GM18511 (cell line): ENCODE results near the gene UTP11.

Experiments used
- ATAC-seq: cut with Tn5 transposase; IDR thresholded peaks from one replicate; pipeline ENCODE4 v1.9.1; 2021; ENCODE audit warnings: mild to moderate bottlenecking, moderate library complexity; ENCODE audit not compliant: unreplicated experiment

The UTP11 gene

DNA sequence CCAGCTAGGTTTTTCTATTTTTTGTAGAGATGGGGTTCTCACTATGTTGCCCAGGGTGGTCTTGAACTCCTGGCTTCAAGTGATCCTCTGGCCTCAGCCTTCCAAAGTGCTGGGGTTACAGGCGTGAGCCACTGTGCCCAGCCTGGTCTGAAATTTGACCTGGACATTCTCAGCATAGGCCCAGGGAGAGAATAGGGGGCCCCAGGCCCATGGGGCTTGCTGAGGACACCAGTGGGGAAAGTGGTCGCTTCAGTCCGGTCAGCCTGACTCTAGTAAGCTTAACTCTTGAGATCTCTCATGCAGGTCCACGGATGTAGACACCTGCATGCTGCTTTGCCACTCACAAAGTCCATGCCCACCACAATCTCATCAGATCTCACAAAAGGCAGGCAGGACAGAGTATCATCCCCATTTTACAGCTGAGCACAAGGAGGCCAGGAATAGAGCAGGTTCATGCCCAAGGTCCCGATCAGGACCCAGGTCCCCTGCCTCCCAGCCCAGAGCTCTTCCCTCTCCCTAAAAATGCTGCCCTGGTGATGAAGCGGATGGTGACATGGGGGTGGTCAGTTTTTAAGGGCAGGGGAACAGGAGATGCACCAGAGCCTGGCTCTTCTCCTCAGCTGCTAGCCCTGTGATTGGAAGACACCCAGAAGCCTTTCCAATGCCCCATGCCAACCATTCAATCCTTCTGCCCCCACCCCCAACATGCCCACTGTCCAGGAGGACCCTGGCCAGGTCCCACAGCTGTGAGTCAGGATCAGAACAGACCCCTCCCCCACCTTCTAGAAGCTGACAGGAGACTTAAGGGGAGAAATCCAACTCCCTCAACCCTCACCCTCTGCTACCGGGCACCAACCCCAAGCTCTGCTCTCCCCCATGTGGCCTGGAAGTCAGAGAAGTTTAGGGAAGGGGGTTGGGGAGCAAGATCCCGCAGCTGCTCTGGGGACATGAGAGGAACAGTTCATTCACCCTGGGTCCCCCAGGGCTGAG, 9.0 kb upstream of the UTP11 start:
- no peak for ATAC-seq

DNA sequence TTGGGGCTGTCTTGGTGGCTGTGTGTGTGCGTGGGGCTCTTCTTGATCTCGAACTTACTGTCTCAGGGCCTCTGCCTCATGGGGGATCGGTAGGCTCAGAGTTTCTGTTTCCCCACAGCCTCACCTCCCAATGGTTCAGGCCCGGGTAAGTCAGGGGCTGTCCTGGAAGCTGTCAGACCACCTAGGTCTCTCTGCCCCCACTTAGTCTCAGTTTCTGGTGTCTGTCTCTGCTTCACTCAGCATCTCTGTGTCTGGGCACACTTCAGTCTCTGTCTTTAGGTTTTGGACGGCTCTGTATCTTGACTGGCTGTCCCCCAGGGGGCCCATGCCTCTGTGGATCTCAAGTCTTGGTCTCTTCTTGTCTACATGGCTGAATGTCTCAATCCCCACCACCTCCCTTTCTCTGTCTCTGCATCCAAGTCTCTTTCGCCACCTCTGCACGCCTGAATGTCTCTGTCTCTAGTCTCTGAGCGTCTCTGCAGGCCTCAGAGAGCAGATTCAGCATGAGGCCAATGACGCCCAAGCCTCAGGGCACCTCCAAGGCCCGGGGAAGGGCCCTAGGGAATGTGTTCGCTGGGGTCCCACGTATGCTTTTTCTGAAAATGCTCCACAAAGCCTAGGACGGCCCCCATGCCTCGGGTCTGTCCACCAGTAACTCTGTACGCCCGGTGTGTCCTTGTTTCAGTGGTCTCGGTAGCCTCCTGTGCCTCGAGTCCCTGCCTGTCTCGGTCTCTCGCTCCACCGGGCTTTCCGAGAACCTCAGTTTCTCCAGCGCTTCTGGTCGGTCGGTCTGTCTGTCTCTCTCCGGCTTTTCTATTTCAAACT, 8.0 kb upstream of the UTP11 start:
- no peak for ATAC-seq

DNA sequence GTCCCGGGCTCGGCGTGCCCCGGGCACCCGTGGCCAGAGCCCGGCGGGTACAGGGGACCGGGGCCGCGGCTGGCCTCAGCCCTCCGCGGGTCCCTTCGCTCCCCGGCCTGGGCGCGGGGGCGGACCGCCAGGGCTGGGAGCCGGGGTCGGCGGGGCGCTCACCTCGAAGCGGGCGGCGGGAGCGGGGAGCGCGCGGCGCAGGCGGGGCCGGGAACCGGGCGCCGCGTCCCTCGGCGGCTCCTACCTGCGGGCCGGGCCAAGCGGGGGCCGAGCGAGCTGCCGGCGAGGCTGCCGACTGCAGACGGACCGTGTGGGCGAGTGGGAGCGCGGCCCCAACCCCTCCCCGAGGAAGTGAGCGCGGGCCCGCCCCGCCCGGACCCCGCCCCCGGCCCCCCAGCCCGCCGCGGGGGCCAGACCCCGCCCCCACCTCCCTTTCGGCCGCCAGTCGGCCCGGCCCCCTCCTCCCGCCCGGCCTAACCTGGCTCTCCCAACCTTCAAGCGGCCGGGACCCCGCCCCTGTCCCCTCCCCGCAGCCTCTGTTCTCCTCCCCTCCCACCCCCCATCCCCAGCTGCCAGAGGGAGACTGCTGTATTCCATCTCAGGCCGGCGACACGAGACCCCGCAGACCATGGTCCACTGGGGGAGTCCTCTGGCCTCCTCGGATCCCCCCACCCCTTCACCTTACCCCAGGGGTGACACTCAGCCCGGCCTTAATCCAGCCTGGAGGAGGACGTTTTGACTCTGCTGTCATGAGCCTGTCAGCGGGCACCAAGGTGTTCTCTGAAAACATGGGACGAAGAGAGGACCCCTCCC, 7.1 kb upstream of the UTP11 start, which contains the start of gene FHL3:
FHL3 (minus strand) TSS at position 320 of the 813 bp plus-strand sequence. CDS start 6,102 bp downstream, outside the sequence.
- no peak for ATAC-seq

DNA sequence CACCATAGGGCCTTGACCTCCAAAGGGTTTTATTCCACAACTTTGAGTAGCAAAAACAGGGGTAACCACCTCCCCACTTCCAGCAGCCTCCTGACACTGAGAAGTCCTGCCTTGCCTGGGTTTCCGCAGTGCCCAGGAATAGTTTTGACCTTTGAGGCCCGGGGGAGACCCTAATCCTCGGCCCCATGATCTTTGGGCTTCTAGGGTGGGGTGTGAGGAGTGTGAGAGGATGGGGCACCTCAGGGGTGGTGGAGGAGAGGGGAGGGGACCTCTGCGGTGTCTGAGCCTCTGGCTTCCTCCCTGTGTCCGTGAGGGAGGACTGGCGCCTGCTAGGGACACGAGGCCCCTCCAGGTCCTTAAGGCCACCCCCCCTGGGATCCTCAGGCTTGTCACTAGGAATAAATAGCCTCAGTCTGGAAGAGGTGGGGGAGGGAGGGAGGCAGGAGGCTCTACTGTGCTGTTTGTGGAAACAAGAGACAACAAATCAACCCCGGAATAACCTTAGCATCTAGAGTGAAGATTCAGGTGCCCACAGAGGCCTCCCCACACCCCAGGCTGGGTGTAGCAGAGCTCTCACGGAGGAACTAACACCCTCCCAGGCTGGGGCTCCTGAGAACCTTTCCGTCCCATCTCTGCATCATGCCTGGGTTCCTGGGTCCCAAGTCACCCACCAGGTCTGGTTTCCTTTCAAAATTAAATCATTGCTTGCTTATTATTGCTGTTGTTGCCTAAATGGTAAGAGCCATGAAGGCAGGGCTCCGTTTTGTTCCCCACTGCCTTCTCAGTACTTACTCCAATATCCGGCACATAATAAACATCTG, 6.3 kb upstream of the UTP11 start:
- no peak for ATAC-seq

DNA sequence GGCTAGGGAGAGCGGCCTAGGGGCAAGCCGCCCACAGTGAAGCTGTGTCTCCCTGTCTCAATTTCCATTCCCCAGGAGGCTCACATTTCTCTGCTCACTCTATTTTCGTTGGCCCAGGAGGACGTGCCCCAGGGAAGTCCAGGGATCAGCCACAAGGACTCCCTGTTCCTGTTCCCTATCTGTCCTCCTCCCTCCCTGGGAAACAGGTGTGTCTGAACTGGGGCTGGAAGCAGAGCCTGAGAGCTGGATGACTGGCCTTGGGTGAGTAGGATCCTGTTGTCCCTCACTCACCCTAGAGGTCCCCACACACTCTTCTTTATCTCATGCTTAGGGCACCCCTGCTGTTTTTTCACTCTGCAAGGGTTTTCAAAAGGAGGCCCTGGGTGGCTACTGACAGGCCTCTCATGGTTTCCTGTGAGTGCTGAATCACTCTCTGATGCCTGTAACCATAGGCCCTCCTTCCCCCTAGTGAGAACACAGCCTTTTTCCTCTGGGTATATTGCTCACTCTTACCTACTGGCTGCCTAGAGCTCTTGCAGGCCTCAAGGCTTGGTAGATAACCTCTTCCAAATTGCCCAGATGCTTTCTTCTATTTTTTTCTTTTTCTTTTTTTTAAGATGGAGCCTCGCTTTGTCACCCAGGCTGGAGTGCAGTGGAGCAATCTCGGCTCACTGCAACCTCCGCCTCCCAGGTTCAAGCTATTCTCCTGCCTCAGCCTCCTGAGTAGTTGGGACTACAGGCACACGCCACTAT, 3.3 kb upstream of the UTP11 start:
- ATAC-seq: no peak

DNA sequence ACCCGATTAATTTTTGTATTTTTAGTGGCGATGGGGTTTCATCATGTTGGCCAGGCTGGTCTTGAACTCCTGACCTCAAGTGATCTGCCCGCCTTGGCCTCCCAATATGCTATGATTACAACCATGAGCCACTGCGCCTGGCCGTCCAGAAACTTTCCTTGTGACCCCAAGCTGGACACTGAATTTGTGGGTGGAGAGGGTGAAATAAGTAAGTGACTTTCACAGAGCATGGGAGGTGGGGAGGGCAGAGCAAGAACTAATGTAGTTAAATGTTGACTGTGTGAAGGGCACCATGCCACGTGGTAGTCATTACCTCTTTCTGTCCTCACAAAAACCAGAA, 2.7 kb upstream of the UTP11 start:
- no peak for ATAC-seq

DNA sequence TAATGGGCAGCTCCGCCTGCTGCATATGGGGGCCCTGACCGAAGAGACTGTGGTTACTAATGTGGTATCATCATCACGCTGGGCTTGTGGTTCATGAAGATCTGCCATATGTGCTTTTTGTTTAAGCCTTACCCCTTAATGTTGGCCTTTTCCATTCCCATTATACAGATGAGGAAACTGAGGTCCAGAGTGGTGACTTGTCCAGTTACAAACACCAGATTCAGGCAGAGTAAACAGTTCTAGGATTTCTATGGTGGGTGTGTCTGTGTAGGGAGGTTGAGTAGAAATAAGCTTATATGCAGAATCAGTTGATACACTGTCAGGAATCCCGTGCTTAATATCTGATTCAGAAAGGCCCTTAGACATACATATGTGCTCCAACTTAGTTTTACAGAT, 691 bp downstream of the UTP11 start:
- no peak for ATAC-seq

DNA sequence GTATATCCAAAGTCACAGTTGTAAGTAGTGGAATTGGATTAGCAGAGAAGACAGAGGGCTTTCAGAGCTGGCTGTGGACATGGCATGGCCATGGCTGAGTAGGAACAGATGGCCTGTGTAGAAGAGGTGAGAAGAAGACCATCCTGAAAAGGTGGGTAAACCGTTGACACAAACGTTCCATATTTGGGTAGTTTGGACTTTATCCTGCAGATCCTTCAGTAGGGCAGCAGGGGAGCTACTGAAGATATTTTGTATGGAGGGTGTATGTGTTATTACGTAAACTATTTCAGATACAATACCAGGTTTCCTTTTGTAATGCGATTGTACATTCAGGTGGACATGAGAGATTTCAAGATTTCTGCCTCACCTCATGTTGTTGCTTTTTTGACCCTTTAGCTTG, 1.6 kb downstream of the UTP11 start:
- no peak for ATAC-seq

DNA sequence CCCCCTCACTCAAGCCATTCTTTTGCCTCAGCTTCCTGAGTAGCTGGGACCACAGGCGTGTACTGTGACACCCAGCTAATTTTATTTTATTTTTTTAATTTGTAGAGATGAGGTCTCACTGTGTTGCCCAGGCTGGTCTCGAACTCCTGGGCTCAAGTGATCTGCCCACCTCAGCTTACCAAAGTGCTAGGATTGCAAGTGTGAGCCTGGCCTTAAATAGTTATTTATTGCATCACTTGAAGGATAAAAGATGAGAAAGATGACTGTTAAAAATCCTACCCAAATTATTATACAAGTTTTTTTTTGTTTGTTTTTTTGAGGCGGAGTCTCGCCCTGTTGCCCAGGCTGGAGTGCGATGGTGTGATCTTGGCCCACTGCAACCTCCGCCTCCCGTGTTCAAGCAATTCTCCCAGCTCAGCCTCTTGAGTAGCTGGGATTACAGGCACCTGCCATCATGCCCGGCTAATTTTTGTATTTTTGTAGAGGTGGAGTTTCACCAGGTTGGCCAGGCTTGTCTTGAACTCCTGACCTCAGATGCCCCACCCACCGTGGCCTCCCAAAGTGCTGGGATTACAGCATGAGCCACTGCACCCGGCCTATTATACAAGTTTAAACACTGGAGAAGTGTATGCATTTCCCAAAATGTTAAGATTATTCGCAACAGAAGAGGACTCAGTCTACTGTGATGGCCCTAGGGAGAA, 2.3 kb downstream of the UTP11 start:
- ATAC-seq: no peak

DNA sequence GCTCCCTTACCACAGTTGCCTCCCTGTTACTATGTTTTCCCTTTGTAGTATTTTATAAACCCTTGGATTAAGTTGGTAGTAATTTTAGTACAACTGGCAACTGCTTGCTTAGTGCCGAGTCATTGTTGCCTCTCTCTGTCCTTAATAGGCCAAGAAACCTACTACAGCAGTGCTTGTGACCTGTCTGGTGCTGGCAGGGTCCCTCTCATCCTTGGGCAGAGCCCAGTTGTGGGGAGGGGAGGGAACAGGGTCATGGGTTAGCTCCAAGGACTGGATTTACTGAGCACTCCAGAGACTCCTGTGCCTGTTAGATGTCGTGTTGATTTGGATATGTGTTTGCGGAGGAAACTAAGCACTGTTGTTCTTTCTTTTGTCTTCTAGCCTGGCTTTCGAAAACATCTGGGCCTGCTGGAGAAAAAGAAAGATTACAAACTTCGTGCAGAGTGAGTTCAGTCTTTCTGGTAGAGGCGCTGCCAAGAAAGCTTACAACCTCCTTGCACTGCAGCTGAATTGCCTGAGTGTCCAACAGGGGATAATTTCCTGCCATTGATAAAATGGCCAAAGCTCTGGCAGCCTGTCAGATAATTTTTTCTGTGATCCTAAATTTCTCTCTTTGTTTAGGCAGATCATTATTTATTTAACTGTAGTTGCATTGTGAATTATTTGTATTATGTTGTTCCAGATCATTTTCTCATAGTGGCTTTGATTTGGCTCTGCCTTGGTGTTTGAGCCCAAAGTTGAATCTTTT, 3.6 kb downstream of the UTP11 start:
- ATAC-seq: no peak

DNA sequence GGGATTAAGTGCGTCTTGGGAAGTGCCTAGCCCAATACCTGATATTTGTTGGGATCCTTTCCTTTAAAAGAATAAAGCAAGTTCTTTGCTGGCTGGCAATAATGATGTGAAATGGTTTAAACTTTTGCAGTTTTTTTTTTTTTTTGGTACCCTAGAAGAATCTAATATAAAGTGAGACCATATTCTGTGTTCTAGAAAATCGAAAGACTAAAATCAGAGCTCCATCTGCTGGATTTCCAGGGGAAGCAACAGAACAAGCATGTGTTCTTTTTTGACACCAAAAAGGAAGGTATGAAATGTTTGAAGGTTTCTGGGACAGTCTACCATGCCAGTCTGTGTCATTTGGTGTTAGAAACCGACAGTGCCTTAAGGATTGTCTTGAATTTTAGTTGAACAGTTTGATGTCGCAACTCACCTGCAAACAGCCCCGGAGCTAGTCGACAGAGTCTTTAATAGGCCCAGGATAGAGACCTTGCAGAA, 6.4 kb downstream of the UTP11 start:
- no peak for ATAC-seq

DNA sequence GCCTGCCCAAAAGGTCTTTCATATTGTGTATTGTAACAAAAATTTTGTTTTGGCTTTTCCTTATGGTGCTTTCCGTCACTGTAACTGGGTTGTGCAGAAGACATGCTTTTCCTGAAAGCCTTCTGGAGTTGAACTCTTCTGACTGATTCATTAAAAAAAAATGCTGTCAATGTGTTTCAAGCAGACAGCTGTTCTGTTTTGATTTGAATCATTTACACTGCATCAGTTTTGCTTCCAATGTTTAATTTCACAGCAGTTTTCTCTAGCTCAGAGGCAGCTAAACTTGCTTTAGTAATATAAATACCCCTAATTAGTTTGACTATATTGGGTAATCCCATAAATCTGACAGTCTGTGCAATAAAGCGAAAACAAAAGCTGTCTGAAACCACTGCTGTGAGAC, 7.9 kb downstream of the UTP11 start:
- no peak for ATAC-seq

DNA sequence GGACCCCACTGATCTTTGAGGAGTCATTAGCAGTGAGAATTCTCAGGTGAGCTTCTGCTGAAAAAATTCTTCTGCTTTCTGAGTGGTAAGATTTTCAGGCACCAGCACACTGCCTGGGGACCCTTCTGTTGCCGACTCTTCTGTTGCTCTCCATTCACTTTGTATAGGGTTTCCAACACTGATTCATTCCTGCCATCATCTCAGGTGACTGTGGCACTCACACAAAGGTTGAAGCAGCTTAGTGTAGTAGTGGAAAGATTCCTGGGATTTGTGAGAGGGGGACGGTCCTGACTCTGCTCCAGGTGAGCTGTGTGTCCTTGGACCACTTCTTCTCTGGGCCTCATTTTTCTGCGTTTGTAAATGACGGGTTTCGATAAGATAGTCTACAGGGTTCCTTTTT, 9.4 kb downstream of the UTP11 start:
- no peak for ATAC-seq

DNA sequence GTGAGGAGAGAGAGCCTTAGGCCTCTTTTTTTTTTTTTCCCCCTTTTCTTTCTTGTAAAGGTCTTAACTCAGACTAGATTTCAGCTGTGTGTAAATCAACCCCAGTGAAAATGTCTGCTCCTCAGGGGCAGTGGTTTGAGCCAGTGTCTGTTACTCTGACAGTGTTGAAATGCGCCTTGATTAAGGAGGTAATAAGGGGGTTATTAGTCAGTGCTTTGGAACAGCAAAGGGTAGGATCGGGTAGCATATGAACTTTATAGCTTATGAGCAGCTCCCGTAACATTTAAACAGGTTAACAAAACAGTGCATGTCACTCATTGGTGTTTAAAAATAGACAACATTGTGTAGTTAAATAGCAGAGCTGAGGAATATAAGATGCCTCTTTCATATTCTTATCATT, 10.3 kb downstream of the UTP11 start:
- no peak for ATAC-seq

DNA sequence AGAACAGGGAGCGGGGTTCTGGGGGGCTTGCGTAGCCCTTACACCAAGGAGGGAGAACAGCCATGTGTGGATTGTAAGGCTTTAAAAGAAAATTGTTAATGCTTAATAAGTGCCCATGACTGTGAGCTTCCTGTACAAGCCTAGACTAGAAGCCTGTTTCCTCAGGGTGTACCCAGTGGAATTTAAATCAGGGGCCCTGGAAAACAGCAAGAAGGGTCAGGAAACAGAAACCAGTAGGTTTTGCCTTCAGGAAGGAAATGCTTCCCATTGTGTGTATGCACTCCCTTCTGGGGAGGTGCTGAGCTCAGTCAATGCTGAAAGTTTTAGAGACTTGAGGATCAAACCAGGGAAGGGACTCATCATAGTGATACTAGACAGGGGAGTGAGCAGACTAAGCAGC, 12.7 kb downstream of the UTP11 start:
- ATAC-seq: no peak

DNA sequence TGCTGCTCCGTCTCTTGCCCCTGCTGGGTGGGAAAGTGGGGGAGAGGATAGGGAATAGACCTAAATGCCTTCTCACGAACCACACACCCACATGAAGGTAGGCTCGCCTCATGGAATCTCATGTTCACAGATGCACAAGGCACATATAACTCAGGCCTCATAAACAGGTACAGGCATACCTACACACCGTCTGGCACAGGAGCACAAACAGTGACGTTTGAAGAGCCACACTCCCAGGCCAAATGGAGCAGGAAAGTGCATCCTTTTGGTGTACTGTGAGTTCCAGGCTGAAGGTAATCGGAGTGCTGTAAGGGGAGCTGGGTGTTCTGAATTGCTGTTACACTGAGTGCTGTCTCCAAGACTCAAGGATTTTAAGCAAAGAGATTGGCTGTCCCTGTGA, 13.1 kb downstream of the UTP11 start:
- no peak for ATAC-seq

DNA sequence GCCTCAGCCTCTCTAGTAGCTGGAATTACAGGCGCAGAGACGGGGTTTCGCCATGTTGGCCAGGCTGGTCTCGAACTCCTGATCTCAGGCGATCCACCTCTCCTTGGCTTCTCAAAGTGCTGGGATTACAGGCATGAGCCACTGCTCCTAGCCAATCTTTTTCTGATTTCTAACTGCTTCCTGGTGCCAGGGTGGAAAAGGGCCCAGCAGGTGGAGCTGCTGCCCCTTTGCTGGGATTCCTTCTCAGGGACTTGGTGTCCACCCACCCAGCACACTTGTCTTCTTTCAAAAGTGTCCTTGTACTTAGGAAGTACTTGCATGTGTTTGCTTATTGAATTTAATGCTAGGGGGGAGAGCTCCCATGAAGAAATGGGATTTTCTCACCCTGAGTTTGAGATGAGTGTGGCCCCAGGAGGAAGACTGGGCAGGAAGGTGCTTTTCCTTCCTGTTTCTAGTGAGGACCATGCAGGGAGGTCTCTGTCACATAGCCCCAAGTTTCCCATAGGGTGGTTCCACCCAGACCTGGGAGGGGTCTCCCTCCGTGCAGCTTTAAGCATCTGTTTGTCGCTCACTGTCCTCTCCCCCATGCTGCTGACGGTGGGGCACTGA, 14.2 kb downstream of the UTP11 start:
- ATAC-seq: no peak
